IMR-90 (cell line): Measurements from ENCODE around the gene KPNA2. TPM values are rescaled to one million over a fixed set of nuclear protein-coding genes. Genes with fewer than 3 reads are reported as not detected.

Experiments
- ATAC-seq: fragments of 200-7000 bp; cut with Tn5 transposase; 2 replicates; pipeline ENCODE4 v1.9.1; 2020; ENCODE audit warnings: low read depth, mild to moderate bottlenecking, moderate library complexity
- BruUV-seq: library from RNA; stranded (reverse); fragments of 400-500 nt; replicated peaks from 2 replicates; lab custom pipeline; 2021; lab: Mats Ljungman, UMichigan
- CTCF ChIA-PET: fragments of 300-600 bp; formaldehyde crosslinking; extraction: SDS; loops from one replicate; lab custom pipeline; 2021; ENCODE audit warnings: antibody characterized with exemption; lab: Yijun Ruan, JAX
- POLR2A ChIA-PET: fragments of 300-600 bp; sonication (Branson Sonifier 250); formaldehyde crosslinking; loops from one replicate; lab custom pipeline; 2022; ENCODE audit warnings: antibody characterized with exemption; ENCODE audit not compliant: unreplicated experiment; lab: Charles Lee
- DNase-seq: peaks from one replicate; pipeline ENCODE4 v3.0.0; 2013
- H2AFZ ChIP-seq: replicated peaks from 2 replicates; pipeline ENCODE3; 2013; ENCODE audit warnings: low read length, mild to moderate bottlenecking; ENCODE audit not compliant: poor library complexity
- H2AK5ac ChIP-seq: 2 replicates; pipeline ENCODE4 v1.6.1; 2013; ENCODE audit warnings: low read depth, low read length, inconsistent platforms
- H2AK9ac ChIP-seq: replicated peaks from 2 replicates; pipeline ENCODE3; 2013; ENCODE audit warnings: mild to moderate bottlenecking, low read depth, low read length, moderate library complexity; ENCODE audit not compliant: poor library complexity
- H2BK120ac ChIP-seq: 2 replicates; pipeline ENCODE4 v1.6.1; 2013; ENCODE audit warnings: low read depth, low read length, inconsistent platforms
- H2BK15ac ChIP-seq: 3 replicates; pipeline ENCODE4 v1.6.1; 2013; ENCODE audit warnings: low read depth, low read length, inconsistent platforms
- H2BK20ac ChIP-seq: 2 replicates; pipeline ENCODE4 v1.6.1; 2013; ENCODE audit warnings: low read depth, mild to moderate bottlenecking, inconsistent platforms, low read length, moderate library complexity
- H2BK5ac ChIP-seq: 2 replicates; pipeline ENCODE4 v1.6.1; 2013; ENCODE audit warnings: mild to moderate bottlenecking, low read depth, low read length, inconsistent platforms; ENCODE audit not compliant: poor library complexity, severe bottlenecking
- H3K14ac ChIP-seq: replicated peaks from 2 replicates; pipeline ENCODE4 v1.6.1; 2013; ENCODE audit warnings: low read depth, low read length, inconsistent platforms
- H3K18ac ChIP-seq: 2 replicates; pipeline ENCODE4 v1.6.1; 2013; ENCODE audit warnings: low read depth, low read length, control low read depth
- H3K23ac ChIP-seq: 2 replicates; pipeline ENCODE4 v1.6.1; 2013; ENCODE audit warnings: low read depth, low read length, inconsistent platforms
- H3K27ac ChIP-seq: 2 replicates; pipeline ENCODE4 v1.5.1; 2013; ENCODE audit warnings: mild to moderate bottlenecking, control low read depth, low read length; ENCODE audit not compliant: insufficient read depth
- H3K27me3 ChIP-seq: 2 replicates; pipeline ENCODE4 v1.6.1; 2013; ENCODE audit warnings: low read length; ENCODE audit not compliant: control insufficient read depth, insufficient read depth
- H3K36me3 ChIP-seq: 2 replicates; pipeline ENCODE4 v1.6.1; 2013; ENCODE audit warnings: low read length, mixed read lengths; ENCODE audit not compliant: control insufficient read depth, insufficient read depth
- H3K4ac ChIP-seq: 2 replicates; pipeline ENCODE4 v1.6.1; 2013; ENCODE audit warnings: low read depth, low read length, inconsistent platforms
- H3K4me1 ChIP-seq: 2 replicates; pipeline ENCODE4 v1.6.1; 2013; ENCODE audit warnings: low read length, mixed read lengths; ENCODE audit not compliant: control insufficient read depth, insufficient read depth
- H3K4me2 ChIP-seq: 2 replicates; pipeline ENCODE4 v1.6.1; 2013; ENCODE audit warnings: low read depth, mild to moderate bottlenecking, control low read depth, low read length, moderate library complexity
- H3K4me3 ChIP-seq: 2 replicates; pipeline ENCODE4 v1.5.1; 2013; ENCODE audit warnings: low read depth, mild to moderate bottlenecking, control low read depth, low read length, moderate library complexity; ENCODE audit not compliant: insufficient read depth
- H3K56ac ChIP-seq: 2 replicates; pipeline ENCODE4 v1.6.1; 2013; ENCODE audit warnings: low read length, inconsistent platforms; ENCODE audit not compliant: insufficient read depth; ENCODE audit errors: extremely low read depth
- H3K79me1 ChIP-seq, 2 experiments: 2 replicates each; pipeline ENCODE4 v1.6.1; 2013; ENCODE audit warnings: low read length in 2 of 2, inconsistent platforms in 1 of 2, low read depth in 1 of 2
- H3K9ac ChIP-seq: 2 replicates; pipeline ENCODE4 v1.6.1; 2013; ENCODE audit warnings: low read depth, low read length, control low read depth
- H3K9me1 ChIP-seq: 2 replicates; pipeline ENCODE4 v1.6.1; 2013; ENCODE audit warnings: low read length, inconsistent platforms; ENCODE audit not compliant: insufficient read depth
- H3K9me3 ChIP-seq: 2 replicates; pipeline ENCODE4 v1.6.1; 2013; ENCODE audit warnings: low read length; ENCODE audit not compliant: control insufficient read depth, insufficient read depth
- H4K20me1 ChIP-seq: 2 replicates; pipeline ENCODE4 v1.6.1; 2013; ENCODE audit warnings: low read length, inconsistent platforms; ENCODE audit not compliant: insufficient read depth
- H4K5ac ChIP-seq: 2 replicates; pipeline ENCODE4 v1.6.1; 2013; ENCODE audit warnings: mild to moderate bottlenecking, low read depth, low read length, control low read depth
- H4K8ac ChIP-seq, 2 experiments: 2 replicates each; pipeline ENCODE4 v1.6.1; 2013; ENCODE audit warnings: low read depth in 2 of 2, low read length in 2 of 2, control low read depth in 1 of 2, inconsistent platforms in 1 of 2
- H4K91ac ChIP-seq: 2 replicates; pipeline ENCODE4 v1.6.1; 2013; ENCODE audit warnings: low read depth, low read length, inconsistent platforms; ENCODE audit not compliant: insufficient read depth
- BHLHE40 ChIP-seq: fragments of 150-350 bp; IDR thresholded peaks from 2 replicates; pipeline ENCODE4 v1.6.1; 2016; ENCODE audit warnings: mild to moderate bottlenecking, low read depth, low read length
- CEBPB ChIP-seq: IDR thresholded peaks from 2 replicates; pipeline ENCODE4 v1.6.1; 2012; ENCODE audit warnings: low read depth, low read length, improper control_type of control experiment
- CHD1 ChIP-seq: IDR thresholded peaks from 2 replicates; pipeline ENCODE4 v1.6.1; 2012; ENCODE audit warnings: low read depth, low read length, improper control_type of control experiment
- FOS ChIP-seq: fragments of 150-350 bp; IDR thresholded peaks from 2 replicates; pipeline ENCODE4 v1.6.1; 2016; ENCODE audit warnings: low read depth, low read length
- MAFK ChIP-seq: IDR thresholded peaks from 2 replicates; pipeline ENCODE4 v1.6.1; 2012; ENCODE audit warnings: low read depth, low read length, improper control_type of control experiment
- MXI1 ChIP-seq: IDR thresholded peaks from 2 replicates; pipeline ENCODE4 v1.6.1; 2012; ENCODE audit warnings: low read depth, mild to moderate bottlenecking, low read length, moderate library complexity, borderline replicate concordance
- NFE2L2 ChIP-seq: fragments of 150-350 bp; IDR thresholded peaks from 2 replicates; pipeline ENCODE4 v1.6.1; 2016; ENCODE audit warnings: low read depth, mild to moderate bottlenecking, low read length
- POLR2A ChIP-seq: IDR thresholded peaks from 2 replicates; pipeline ENCODE4 v1.6.1; 2012; ENCODE audit warnings: mild to moderate bottlenecking, low read depth, low read length
- RAD21 ChIP-seq: IDR thresholded peaks from 2 replicates; pipeline ENCODE4 v1.6.1; 2012; ENCODE audit warnings: low read length, improper control_type of control experiment
- RFX5 ChIP-seq: IDR thresholded peaks from 2 replicates; pipeline ENCODE4 v1.8.0; 2012; ENCODE audit warnings: low read depth, mild to moderate bottlenecking, low read length, moderate library complexity
- SMC3 ChIP-seq: fragments of 150-350 bp; IDR thresholded peaks from 2 replicates; pipeline ENCODE4 v1.6.1; 2016; ENCODE audit warnings: low read depth, mild to moderate bottlenecking, antibody characterized with exemption, low read length, moderate library complexity
- WGBS, 2 experiments: methylation state at CpG; one replicate each; pipeline versions ENCODE4 v1.1.5 to v1.1.7; 2013; ENCODE audit warnings: missing lambda C conversion rate in 2 of 2; ENCODE audit not compliant: insufficient read length in 1 of 2; ENCODE audit errors: extremely low coverage in 2 of 2; 5-methylcytosine and 5-hydroxymethylcytosine counted together
- dilution Hi-C: fragments of 300-500 bp; cut with HindIII; formaldehyde crosslinking; loops from one replicate; pipeline ENCODE4 v1.14.3; 2018; ENCODE audit warnings: low sequenced_read_pairs; ENCODE audit not compliant: unreplicated experiment
- in situ Hi-C: fragments of 300-500 bp; cut with MboI; formaldehyde crosslinking; loops from 3 replicates; pipeline ENCODE4 v1.14.3; 2019; ENCODE audit warnings: low sequenced_read_pairs, inconsistent platforms, mixed read lengths
- intact Hi-C: fragments of 100-400 bp; cut with micrococcal nuclease; formaldehyde crosslinking; loops from 2 replicates; pipeline ENCODE4 v1.10.0; 2022
- polyA plus RNA-seq, 3 experiments: library from polyadenylated mRNA; depleted of rRNA; stranded (reverse); fragments of >200 nt; gene quantifications; 2 replicates each; pipeline ENCODE4 v1.2.3, GENCODE V29; 2012; ENCODE audit warnings: low replicate concordance in 1 of 3
- total RNA-seq: library from RNA; depleted of rRNA; stranded (reverse); fragments of >200 nt; gene quantifications from 2 replicates; pipeline ENCODE4 v1.2.3, GENCODE V29; 2012
- TF ChIP-seq, protein P1 (sequence below): conservative IDR thresholded peaks from 2 replicates; pipeline ENCODE4 v1.5.1; 2012; ENCODE audit warnings: mild to moderate bottlenecking, low read depth, low read length, improper control_type of control experiment

The KPNA2 gene
- total and polyA plus RNA-seq, 2 of the 4 experiments (the other 2 are of a cell fraction) = 135 to 262 TPM

DNA sequence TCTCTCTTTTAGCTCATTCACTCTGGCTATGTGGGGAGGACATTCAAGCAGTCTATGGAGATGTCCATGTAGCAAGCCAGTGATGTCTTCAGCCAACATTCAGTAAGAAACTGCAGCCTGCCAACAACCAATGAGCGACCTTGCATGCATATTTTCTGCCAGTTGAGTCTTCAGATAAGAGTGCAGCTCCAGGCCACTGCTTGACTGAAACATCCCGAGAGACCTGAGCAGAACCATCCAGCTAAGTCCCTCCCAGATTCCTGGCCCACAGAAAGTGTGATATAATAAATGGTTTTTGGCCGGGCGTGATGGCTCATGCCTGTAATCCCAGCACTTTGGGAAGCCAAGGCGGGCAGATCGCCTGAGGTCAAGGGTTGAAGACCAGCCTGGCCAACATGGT, 28.7 kb upstream of the KPNA2 start:
- no TSS peak for BruUV-seq
- Histone ChIP-seq H3K9me3 (no peaks in the 10 kb centered on the region), H3K14ac (no peak overlapping the region), H3K36me3 (no peaks in the 10 kb centered on the region), H2BK5ac (no peak overlapping the region), H3K4me2 (no peak overlapping the region), H2AK9ac (no peak overlapping the region), H2BK15ac (no peak overlapping the region), H2AFZ (no peak overlapping the region), H3K4me3 (no peak overlapping the region), H3K27ac (no peak overlapping the region), H4K20me1 (no peaks in the 10 kb centered on the region), H4K8ac (no peak overlapping the region), H3K27me3 (no peaks in the 10 kb centered on the region), H3K18ac (no peak overlapping the region), H3K4me1 (no peaks in the 10 kb centered on the region), H2BK120ac (no peak overlapping the region), H2BK20ac (no peak overlapping the region), H2AK5ac (no peak overlapping the region), H3K79me1 (no peaks in the 10 kb centered on the region), H4K91ac (no peak overlapping the region), H3K4ac (no peak overlapping the region), H3K9ac (no peak overlapping the region), H3K23ac (no peak overlapping the region), H3K9me1 (no peaks in the 10 kb centered on the region), H3K56ac (no peak overlapping the region), H4K5ac (no peak overlapping the region)
- dilution Hi-C loops (no loop called here), intact Hi-C loops (no loop called here), in situ Hi-C loops (no loop called here)
- peak; percentile 32; the same call in 1 of the 2 replicates for ATAC-seq
- CTCF ChIA-PET = no interaction called here
- DNase-seq = no peak
- POLR2A ChIA-PET = no interaction called here
- TF ChIP-seq RAD21 = no peak
- TF ChIP-seq, protein P1, sequence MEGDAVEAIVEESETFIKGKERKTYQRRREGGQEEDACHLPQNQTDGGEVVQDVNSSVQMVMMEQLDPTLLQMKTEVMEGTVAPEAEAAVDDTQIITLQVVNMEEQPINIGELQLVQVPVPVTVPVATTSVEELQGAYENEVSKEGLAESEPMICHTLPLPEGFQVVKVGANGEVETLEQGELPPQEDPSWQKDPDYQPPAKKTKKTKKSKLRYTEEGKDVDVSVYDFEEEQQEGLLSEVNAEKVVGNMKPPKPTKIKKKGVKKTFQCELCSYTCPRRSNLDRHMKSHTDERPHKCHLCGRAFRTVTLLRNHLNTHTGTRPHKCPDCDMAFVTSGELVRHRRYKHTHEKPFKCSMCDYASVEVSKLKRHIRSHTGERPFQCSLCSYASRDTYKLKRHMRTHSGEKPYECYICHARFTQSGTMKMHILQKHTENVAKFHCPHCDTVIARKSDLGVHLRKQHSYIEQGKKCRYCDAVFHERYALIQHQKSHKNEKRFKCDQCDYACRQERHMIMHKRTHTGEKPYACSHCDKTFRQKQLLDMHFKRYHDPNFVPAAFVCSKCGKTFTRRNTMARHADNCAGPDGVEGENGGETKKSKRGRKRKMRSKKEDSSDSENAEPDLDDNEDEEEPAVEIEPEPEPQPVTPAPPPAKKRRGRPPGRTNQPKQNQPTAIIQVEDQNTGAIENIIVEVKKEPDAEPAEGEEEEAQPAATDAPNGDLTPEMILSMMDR = no peak
- TF ChIP-seq MXI1 = no peak
- TF ChIP-seq NFE2L2 = no peak
- TF ChIP-seq CEBPB = no peak
- no peak for TF ChIP-seq MAFK
- no peak for TF ChIP-seq FOS
- TF ChIP-seq SMC3 = no peak
- TF ChIP-seq CHD1 = no peak
- no peak for TF ChIP-seq BHLHE40
- TF ChIP-seq POLR2A = no peak
- TF ChIP-seq RFX5 = no peak
- WGBS, 2 experiments = 50% methylated on average over 1 of the region's 6 CpGs; no CpG with 5 or more reads in 1 of the 2 experiments
